Stimulated activated CD8-positive, alpha-beta memory T cell treated with anti-CD3 and anti-CD28 coated beads, Interleukin-4, amount 100 ng/mL, for 1 hour (primary cell): ENCODE results near the gene ERRFI1.

Experiments
- DNase-seq, 2 donors: peaks; one replicate each; pipeline ENCODE4 v3.0.0-alpha.2; 2020; ENCODE audit warnings: low read depth in 2 of 2, low spot score in 1 of 2

ERRFI1 gene

DNA sequence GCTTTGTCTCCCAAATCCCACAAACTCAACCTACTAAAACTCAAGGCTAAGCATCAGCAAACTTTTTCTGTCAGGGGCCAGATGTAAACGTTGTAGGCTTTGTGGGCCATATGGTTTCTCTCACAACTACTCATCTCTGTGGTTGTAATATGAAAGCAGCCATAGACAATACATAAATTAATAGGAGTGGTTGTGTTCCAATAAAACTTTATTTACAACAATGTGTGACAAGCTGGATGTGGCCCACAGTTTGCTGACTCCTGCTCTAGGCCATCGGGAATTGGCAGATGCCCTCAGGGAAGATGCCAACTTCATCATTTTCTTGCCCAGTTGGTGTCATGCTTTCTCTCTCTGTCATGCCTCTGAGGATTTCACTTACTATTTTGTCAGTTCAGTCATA is 17.5 kb upstream of the ERRFI1 start:
- no peak for DNase-seq

DNA sequence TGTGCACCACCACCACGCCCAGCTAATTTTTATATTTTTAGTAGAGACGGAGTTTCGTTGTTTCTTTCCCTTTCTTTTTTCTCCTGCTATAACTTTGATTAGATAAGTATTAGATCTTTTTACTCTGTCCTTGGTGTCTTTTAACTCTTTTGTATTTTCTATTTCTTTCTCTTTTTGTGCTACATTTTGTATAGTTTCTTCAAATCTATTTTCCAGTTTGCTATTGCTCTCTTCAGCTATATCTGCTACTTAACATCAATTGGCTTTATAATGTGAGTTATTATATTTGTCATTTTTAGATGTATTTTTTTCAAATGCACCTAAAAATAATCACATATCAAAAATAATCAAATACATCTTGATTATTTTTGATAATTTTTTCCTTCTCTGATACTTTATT is 16.0 kb upstream of the ERRFI1 start:
- DNase-seq, result no peak

DNA sequence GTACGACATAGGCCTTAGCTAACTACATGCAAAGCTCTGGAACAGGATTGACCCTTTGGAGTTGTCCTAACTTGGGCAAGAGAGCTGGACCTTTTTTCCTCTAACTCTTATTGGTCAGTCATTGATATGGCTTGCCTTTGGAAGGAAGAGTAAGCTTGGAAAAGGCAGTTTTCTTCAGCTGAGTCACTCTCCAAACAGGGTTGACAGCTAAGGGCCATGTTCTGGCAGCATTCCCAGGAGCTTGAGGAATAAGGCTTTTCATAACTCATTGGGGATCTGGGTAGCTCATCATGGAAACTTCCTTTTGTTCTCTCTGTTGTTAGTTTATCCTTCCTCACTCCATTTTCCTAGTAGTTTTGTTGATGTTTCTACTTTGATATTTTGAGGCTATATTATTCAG is 14.5 kb upstream of the ERRFI1 start:
- no peak for DNase-seq

DNA sequence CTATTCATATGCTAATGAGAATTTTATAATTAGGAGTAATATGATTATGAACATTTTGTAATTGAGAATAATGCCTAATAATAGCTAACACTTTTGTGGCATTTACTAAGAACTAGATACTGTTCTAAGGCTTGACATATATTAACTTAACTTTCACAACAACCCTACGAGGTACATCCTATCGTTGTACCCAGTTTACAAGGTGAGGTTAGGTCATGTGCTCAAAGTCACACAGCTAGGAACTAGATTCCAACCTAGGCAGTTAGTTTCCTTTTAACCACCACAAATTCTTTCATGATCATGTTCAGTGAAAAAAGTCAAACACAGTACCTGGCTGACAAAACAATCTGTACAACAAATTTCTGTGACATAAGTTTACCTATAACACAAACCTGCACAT is 13.0 kb upstream of the ERRFI1 start:
- no peak for DNase-seq

DNA sequence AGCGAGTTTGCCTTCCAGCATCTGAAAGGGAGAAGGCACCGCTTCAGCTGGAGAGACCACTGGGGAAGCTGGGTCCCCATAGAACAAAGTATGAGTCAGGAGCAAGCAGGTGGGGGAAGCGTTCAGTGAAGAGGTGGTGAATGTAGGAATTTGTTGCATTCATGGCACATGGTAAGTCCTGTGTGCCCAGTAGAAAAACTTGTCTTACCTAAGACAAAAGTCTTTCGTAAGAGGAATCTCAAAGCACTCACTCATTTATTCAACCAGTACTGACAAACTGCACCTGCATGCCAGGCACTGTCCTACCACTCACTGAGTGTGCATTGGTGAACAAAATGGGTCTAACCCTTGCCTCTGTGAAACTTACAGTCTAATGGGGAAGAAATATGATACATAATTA is 9.2 kb upstream of the ERRFI1 start:
- no peak for DNase-seq

DNA sequence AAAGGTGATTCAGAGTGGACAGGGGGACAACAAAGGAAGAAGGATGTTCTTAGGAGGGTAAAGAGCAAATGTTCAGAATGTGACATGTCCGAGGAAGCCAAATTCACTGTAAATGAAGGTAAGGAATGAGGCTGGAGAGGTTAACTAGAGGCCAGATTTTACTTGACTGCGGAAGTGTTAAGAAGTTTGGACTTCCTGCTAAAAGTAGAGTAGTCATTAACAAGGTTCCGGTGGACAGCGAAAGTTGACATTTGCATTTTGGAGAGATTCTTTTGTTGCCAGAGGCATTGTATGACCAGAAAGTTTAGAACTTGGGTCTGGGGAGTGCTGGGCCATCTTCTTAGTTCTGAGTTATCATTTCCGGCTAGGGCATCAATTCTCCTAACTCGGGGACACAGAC is 7.2 kb upstream of the ERRFI1 start:
- no peak for DNase-seq

DNA sequence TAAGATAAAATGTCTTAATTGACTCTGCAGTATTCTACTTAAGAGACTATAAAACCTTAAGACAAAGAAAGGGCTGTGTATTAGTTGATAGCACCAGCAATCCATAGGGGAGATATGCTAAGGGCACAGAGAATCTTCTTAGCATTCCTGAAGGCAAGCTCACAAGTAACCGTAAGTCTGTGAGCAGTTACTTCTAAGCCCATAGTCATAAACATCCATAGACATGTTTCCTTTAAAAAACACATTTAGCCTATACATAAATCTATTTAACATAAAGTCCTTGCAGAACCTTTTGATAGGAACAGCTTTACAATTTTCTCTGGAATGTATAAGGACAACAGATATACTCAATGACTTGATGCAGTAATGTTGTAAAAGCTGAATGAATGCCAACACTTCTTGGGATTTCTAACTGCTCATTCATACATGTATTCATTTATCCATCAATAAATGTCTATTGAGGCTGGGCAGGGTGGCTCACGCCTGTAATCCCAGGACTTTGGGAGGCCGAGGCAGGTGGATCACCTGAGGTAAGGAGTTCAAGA is 6.3 kb upstream of the ERRFI1 start:
- DNase-seq, result no peak

DNA sequence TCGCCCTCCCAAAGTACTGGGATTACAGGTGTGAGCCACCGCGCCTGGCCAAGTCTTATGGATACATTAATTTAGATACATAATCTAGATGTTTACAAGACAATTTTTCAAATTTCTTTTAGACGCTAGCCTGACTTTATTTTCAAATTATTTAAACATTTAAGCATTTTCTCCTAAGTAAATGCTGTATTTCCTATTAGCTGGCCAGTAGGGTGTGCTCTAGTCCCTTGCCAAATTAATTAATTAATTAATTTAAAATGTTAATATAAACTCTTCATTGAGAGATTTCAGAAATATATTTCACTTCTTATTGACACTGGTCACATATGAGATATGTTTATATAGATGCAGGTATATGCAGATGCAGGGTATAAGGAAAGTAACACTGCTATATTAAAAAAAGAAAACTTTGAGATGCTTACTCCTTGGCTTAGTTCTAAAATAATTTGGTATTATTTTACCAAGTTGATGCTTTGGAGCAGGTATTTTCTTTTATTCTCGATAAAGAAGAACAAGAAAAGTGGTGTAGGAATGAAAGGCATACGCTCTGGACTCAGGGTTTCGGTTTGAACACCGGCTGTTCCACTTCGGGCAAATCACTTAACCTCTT is 5.2 kb upstream of the ERRFI1 start:
- DNase-seq, result no peak

DNA sequence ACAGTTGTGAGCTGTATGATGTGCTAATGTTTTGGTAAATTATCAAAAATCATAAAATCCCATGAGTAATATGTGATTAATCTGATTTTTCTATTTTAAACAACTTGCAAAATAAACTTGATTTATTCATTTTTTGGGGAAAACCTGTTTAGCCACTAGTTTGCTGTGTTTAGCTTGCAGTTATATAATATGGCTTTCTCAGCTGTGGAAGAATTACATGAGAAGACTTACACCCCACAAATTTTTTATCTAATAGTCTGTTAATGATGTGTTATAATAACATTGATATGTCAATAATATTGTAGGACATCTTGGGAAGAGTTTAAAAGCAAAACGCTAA is 2.4 kb upstream of the ERRFI1 start:
- DNase-seq, result no peak

DNA sequence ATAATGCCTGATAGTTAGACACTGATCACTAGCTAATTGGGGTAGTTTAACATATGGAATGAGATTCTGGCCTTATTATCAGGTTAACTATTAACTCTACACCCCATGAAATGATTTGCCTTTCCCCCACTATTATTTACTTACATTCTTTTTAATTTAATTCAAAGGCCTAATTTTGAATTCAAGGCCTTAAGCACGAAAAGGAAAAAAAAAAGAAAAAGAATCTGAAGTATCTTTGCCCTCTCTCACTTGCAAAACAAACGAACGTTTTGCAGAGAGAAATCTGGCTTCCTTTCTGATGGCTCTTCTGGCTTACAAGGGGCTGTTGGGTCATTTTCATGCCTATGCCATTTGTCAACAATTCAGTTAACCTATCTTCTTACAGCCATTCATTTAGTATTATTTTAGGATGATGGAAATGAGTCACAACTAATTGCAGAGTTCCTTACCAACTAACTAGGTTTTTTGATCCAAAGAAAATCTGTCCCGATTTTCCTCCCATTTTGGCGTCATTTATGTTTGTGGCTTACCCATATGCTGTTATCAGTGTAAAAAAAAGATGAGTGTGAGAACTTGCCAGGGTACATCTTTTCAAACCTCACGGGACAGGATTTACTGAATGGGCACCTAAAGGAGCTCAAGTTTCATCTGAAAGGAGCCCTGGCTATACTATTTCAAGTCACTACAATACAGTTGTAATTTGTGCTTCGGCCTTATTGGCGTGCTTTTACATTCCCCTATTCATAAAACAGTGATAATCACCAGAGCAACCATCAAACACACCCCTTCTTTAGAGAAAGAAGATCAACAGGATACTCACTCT is 1.9 kb upstream of the ERRFI1 start:
- no peak for DNase-seq

DNA sequence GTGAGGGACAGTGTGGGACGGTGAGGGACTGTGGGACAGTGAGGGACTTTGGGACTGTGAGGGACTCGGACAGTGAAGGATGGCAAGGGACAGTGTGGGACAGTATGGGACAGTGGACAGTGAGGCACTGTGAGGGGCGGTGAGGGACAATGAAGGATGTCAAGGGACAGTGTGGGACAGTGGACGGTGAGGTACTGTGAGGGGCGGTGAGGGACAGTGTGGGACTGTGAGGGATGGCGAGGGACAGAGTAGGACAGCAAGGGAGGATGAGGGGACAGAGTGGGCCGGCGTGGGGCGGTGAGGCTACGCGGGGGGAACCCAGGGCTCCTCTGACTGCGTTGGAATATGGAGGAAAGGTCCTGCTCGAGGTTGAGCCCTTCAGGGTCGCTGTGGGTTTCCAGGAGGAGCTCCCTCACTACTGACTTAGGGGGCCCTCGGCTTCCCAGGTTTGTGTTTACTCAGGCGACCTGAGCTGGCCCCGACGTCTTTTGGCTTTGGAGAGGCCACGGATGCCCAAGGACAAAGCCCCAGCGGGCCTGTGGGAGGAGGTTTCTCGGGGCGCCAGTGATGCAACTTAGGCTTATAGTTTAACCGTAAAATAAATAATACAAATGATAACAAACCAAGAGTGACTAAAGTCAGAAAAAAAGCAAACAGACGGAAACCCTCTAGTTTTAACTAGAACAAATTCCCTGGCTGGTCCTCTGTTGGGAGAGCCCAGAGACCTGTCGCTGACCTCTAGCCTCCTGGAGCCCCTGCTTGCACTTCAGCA is 1.1 kb upstream of the ERRFI1 start:
- no peak for DNase-seq

DNA sequence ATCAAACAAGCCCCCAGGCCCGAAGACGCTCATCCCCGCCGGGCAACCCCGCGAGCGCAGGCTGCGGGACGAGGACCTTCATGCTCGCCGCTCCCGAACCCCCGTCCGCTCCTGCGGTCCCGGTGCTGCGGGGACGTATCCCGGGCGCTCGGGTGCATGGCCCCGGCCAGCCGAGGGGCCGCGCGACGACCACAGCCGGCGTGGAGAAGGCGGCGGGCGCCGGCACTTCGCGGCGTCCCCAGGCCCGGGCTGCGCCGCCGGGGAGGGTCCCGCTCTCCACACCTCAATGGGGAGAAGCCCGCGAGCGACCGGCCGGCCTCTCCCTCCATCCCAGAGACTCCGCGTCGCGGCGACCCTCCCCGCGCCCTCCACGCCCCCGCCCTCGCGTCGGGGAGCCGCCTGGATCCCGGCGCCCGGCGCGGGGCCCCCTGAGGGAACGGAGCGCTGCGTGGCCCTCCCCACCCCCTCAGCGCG is 401 bp downstream of the ERRFI1 start:
- DNase-seq, result no peak

DNA sequence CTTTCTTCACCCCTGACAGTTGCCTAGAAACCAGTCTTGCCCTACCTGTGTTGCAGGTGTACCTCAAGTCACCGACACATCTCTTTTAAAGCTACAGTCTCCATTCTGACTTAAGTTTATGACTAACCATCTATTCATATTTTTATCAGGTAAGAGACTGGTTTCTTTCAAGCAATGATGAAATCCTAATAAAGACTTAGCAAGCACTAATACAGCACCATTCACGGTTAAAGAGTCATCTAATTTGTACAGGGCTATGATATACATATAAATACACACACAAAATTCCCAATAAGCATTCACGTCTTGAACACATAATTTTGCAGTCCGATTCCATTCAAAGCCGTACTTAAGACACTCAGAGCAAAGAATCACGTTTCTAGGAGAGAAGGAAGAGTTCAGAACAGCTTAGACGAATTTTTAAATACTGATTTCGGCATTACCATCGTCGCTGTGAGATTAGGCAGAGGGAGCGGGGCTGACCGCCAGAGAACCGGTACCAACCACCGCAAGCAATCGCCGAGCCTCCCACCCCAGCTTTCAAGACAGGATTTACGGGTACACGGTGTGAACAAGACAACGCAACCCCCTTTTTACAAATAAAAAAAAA is 943 bp downstream of the ERRFI1 start:
- no peak for DNase-seq

DNA sequence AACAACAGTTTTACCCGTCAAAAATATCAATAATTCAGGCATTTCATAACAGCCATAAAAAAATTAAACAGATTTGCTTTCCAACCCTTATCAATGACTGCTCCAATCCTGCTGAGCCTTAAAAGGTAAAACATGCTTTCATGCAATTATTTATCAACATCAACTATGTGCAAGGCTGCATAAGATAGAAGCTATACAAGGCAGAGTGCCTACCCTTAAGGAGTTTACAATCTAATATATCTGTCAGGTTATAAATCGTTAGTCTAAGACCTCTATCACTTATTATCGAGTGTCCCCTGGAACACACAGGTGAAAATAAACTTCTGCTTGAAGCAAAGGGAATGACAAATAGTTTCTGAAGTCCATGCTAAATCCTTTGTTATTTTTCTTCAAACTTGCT is 1.8 kb downstream of the ERRFI1 start:
- DNase-seq, result no peak

DNA sequence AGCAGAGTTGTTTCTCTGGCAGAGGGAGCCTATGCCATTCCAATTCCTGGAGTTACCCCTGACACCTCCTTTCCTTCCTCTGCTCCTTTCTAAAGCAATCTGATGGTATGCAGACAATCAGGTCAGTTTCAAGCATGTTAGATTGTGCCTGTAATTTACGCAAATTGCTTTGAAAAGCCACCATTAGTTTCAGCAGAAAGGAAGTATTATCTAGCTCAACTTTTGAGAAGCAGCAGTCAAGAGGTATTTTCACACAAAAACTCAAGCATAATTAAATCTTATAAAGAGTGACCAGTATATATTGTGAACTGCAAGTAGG is 2.2 kb downstream of the ERRFI1 start:
- DNase-seq, result no peak

DNA sequence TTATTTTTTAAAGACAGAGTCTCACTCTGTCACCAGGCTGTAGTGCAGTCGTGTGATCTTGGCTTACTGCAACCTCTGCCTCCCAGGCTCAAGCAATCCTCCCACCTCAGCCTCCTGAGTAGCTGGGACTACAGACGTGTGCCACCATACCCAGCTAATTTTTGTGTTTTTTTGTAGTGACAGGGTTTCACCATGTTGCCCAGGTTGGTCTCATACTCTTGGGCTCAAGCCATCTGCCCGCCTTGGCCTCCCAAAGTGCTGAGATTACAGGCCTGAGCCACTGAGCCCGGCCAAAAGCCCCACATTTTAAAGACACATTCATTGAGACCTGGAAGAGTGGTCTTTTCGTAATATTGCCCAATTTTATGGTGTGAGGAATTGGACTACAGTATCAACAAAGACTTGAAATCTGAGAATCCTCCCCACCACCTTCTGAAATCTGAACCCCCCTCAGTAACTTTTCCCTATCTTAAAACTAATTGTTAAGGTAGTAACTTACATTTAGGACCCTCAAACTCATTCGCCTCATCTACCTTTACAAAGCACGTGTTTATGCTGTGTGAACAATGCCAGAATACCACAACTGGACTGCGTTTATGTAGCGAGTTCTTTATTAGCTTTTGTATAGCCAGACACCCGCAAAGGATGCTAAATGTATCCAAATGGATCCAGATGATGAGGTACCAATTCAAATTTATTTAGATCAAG is 2.7 kb downstream of the ERRFI1 start:
- no peak for DNase-seq

DNA sequence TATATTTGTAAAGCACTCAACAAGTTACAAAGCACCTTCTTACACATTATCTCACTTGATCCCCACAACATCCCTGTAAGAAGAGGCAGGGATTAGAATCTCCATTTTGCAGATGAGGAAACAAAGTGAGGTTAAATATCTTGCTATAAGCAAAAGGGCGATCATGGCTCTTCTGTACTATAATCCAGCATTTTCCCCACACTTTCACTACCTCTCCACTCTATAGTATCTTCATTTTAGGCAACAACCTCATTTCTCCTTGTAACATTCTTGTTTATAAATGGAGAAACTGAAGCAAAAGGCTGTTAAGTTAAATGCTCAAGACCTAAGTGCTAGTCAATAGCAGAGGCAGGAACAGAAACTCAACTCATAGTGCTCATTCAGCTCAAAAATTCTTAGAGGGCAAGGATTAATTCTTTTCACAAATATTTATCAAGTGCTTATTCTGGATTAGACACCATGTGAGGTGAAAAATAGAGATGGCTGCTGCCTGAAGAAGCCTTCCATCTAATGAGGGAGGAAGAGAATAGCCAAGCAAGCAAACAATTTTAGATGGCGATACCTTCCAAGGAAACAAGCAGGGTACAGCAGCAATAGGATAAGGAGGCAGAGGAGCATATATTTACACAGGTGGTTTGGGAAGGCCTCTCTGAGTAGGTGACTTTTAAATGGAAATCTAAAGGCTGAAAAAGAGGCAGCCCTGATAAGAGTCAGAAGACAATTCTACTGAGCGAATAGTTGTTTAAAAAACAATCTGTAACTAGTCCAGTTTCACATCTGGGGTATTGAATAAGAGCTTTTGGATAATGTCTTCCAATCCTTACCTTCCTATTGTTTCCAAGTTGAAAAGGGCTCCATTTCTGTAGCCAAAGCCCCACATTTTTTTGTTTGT is 3.5 kb downstream of the ERRFI1 start:
- no peak for DNase-seq

DNA sequence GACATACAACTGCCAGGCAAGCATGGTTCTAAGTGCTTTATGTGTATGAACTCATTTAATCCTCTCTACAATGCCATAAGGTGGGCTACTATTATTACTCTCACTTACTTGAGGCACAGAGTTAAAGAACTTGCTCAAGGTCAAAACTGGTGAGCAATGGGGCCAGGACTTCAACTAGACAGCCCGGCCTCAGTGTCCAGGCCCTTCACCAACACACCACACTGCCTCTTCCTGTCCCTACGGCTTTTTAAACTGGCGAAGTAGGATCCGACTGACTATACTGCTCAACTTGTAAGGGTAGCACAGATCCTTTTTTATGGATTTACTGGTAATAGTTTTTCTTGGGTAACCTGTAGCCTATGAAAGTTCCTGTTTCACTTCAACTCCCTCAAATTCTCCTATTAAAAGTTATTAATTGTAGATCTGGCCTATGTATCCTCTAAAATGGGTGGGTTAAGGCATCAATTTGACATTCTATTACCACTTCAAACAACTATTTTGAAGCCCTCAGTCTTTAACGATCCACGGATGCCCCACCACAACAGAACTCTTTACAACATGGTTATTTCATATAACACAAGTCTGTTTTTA is 4.3 kb downstream of the ERRFI1 start:
- no peak for DNase-seq

DNA sequence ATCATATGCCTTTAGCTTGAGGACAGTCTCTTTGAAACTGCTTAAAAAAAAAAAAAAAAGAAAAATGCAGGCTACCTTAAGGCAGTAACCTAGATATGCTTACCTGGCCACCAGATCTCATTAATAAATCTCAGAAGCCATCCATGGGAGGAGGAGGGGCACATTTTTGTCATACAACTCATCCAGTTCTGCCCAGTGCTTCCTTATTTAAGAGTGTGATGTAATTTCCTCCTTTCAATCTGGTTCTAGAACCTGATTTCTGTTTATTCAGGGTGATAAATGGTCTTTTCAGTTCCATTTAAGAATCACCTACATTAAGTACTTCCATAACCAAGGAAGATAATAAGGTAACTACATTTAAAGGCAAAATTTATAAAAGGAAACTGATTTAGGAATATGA is 6.1 kb downstream of the ERRFI1 start:
- no peak for DNase-seq

DNA sequence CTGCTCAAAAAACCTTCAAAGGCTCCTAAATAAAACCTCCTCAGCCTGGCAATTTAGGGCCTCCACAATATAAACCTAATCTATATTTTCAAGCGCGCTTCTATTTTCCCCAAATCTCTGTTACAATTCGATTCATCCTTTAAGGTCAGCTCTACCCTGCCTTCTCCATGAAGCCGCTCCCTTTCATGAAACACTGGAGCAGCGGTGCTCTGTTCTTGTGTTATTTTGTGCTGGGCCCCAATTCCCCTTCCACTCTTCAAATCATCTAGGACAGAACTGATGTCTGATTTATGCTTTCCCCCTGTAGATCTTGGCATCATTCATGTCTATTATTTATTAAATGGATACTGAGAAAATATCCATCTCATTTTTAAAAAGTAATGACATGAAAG is 6.9 kb downstream of the ERRFI1 start:
- no peak for DNase-seq
